Prostate gland (tissue), 2 donors: ENCODE measurements around the gene STARD10.

Source experiments
- CTCF ChIP-seq, 4 experiments: fragments of 200-600 bp in 2 of 4; fragments of 450-650 bp in 2 of 4; sonication (generic) in 2 of 4; IDR thresholded peaks; 1 replicate in 3 of 4; 2 replicates in 1 of 4; pipeline ENCODE4 v1.5.1; 2016 to 2019; ENCODE audit warnings: antibody characterized with exemption in 4 of 4, mild to moderate bottlenecking in 2 of 4, moderate library complexity in 2 of 4
- POLR2A ChIP-seq: fragments of 450-650 bp; IDR thresholded peaks from one replicate; pipeline ENCODE4 v1.6.1; 2016; ENCODE audit warnings: antibody characterized with exemption, mild to moderate bottlenecking

- no peak for TF ChIP-seq CTCF (IDR thresholded peaks at IDR 0.05)
- no peak for TF ChIP-seq POLR2A
These were observed 27.5 kb upstream of the STARD10 start for GRCh38 chr11:72821221-72821919.
